Measurements from ENCODE around the gene LARP6.
A peak's percentile ranks its signal among the peaks of the same experiment; 100 is the strongest.

DNA sequence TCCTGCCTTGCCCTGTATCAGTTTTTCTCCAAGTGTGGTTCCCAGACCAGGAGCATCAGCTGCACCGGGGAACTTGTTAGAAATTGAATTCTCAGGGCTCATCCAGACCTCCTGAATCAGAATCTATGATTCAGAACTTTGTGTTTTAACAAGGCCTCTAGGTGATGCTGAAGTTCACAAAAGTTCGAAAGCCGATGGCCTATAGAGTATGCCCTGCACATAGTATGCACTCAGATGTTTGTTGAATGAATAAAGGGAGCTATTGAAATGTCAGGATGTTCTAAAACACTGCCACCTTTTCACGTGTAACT is 664 bp upstream of the LARP6 start:
- TF ChIP-seq, protein P1, sequence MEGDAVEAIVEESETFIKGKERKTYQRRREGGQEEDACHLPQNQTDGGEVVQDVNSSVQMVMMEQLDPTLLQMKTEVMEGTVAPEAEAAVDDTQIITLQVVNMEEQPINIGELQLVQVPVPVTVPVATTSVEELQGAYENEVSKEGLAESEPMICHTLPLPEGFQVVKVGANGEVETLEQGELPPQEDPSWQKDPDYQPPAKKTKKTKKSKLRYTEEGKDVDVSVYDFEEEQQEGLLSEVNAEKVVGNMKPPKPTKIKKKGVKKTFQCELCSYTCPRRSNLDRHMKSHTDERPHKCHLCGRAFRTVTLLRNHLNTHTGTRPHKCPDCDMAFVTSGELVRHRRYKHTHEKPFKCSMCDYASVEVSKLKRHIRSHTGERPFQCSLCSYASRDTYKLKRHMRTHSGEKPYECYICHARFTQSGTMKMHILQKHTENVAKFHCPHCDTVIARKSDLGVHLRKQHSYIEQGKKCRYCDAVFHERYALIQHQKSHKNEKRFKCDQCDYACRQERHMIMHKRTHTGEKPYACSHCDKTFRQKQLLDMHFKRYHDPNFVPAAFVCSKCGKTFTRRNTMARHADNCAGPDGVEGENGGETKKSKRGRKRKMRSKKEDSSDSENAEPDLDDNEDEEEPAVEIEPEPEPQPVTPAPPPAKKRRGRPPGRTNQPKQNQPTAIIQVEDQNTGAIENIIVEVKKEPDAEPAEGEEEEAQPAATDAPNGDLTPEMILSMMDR (IDR thresholded peaks at IDR 0.05) = peak in 2 of 3 experiments; percentile 16 to 19
- TF ChIP-seq POLR2A (IDR thresholded peaks at IDR 0.05; ENCODE audit: low read depth) = no peak
- TF ChIP-seq EP300 (IDR thresholded peaks at IDR 0.05) = no peak

All from esophagus muscularis mucosa (tissue), 4 donors.